Stimulated activated CD4-positive, alpha-beta T cell treated with anti-CD3 and anti-CD28 coated beads, Interleukin-4, amount 100 ng/mL, for 4 hours (primary cell): ENCODE results near the gene LZTS2.
A peak's percentile ranks its signal among the peaks of the same experiment; 100 is the strongest.
"Not testable (repeated sequence)": the region's sequence is repeated elsewhere in the genome, so short reads cannot be mapped to it uniquely, and the experiment has no call there.

Experiments used
- DNase-seq, 2 experiments: peaks; one replicate each; pipeline ENCODE4 v3.0.0-alpha.2; 2020

The LZTS2 gene

GRCh38 chr10:101034404-101034803 lies 34.8 kb downstream of the LZTS2 start:
- DNase-seq = not testable (repeated sequence)

DNA sequence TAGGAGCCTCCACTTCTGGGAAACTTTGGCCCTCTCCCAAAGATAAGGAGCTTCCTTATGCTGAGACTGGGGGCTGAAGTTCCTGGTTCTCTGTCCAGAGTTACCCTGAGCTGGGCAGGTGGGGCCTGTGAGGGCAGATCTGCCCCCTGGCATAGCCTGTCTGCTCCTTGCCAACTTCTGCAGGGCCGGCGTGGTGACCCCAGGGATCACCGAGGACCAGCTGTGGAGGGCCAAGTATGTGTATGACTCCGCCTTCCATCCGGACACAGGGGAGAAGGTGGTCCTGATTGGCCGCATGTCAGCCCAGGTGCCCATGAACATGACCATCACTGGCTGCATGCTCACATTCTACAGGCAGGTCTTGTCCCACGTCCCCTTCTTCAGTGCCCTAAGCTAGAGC lies 35.7 kb downstream of the LZTS2 start:
- DNase-seq = no peak

GRCh38 chr10:101035916-101036702 lies 36.5 kb downstream of the LZTS2 start:
- no peak for DNase-seq

- DNase-seq = no peak
Observed at GRCh38 chr10:101036726-101037125, 37.1 kb downstream of the LZTS2 start.

GRCh38 chr10:101038484-101038883 lies 38.9 kb downstream of the LZTS2 start:
- no peak for DNase-seq

DNA sequence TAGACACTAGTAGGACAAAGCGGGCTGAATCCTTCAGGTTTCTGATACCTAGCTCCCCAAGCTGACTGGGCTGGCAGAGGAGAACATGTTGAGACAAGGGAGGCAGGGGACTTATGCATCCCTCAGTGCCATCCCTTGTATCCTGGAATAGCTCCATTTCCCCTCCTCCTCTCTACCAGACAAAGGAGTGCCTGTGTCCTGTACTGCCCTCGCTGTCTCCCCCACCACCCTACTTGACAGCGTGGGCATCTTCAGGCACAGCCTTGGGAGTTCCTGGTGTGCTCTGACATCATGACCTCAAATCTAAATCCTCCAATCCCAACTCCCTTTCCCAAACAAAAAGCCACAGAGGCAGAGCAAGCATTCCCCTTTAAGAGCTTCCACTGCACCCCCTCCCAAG lies 40.5 kb downstream of the LZTS2 start:
- DNase-seq = no peak

- DNase-seq = no peak
Observed at GRCh38 chr10:101040851-101041250, 41.2 kb downstream of the LZTS2 start.

- DNase-seq = peak; percentile 58 to 74
Observed at GRCh38 chr10:101041252-101041761, 41.7 kb downstream of the LZTS2 start.

DNA sequence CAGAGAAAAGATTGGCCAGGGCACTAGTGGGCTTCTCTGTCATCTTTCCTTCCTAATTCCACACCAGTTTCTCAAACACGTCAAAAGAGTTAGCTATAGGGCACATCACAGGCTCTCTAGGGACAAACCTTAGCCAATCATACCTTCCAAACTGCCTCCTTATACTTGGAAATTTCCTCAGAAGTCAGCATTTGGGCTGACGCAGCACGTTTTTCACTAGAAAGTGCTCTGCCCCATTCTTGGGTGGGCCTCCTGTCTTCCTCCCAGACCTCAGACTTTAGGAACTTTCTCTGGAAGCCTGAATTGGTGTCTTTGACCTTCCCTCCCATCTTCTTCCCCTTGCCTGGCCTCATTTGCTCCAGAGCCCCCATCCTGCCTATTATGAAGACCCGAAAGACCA lies 42.5 kb downstream of the LZTS2 start:
- no peak for DNase-seq

DNA sequence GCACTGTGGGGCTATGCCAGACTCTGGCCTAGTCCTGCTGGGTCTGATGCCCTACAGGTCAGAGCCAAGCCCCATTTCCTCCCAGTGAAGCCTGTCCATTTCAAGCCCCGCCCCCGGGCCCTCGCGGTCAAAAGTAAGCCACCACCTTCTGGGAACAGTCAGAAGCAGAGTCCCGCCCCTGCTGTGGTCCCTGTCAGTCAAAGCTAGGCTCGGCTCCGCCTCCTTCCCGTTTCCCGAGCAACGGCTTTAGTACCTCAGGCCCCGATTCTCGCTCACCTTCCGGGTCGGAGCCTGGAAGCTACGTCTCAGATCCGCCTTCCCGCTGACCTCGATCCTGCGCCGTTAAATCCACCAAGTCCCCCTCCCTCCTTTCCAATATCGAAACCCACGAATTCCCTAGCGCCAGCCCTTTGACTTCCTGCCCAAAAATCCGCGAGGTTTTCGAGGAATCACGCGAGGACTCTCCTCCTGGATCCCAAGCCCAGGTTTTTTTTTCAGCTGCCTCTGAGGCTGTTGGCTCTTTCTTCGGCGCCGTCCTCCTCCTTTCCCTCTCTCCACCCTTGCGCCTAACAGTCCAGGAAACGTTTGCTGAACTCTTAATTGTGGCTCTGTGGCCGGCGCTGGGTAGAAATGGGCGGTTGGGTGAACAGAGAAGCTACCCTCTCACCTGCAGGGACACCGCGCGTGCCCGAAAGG lies 43.2 kb downstream of the LZTS2 start:
- peak; percentile 83 to 84 for DNase-seq

DNA sequence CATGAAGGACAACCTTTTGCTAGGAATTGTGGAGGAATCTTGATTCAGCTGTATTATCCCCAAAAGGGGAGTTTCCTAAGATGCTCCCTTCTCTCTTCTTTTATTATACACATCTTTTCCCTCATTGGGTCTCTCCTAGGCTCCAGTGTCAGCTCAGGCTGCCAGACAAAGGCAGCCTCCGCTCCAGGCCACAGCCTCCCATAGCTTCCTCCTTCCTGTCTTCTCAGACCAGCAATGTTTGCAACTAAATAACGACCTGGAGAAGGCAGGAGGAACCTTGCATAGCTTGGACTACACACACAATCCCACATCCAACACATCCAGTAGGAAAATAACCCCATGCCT lies 43.7 kb downstream of the LZTS2 start:
- DNase-seq = no peak

GRCh38 chr10:101044117-101044516 lies 44.5 kb downstream of the LZTS2 start:
- no peak for DNase-seq

DNA sequence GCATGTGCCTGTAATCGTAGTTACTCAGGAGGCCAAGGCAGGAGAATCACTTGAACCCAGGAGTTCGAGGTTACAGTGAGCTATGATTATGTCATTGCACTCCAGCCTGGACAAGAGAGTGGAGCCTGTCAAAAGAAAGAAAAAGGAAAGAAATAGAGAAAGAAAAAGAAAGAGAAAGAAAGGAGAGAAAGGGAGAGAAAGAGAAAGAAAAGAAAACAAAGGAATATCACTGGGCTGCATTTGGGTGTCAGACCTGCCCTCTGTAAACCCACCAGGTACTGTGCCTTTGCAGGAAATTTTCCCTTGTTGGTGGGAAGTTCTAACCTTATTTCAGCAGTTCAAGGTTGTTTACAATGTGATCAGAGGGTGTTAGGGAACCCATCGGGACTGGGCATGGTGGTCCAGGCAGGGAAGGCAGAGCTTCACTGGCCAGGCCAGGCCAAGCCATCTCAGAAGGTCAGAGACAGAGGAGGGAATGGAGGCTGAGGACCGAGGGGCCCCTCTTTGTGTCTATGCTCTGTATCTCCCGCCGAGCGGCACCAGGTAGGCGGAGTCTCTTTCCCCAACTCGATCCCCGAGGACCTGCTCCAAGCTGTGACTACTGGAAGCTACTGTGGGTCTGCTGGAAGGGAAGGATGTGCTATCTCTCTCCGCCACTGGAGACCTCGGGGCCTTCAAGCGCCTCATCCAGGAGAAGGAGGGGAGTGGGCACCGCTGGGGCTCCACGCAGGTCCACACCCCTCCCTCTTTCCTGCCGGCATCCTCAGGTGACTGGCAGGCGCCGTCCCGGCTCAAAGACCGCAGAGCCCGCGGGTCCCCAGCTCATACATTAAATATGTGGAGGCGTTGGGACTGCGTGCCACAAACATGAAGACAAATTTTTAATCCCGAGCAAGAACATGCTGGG lies 47.0 kb downstream of the LZTS2 start:
- no peak for DNase-seq

DNA sequence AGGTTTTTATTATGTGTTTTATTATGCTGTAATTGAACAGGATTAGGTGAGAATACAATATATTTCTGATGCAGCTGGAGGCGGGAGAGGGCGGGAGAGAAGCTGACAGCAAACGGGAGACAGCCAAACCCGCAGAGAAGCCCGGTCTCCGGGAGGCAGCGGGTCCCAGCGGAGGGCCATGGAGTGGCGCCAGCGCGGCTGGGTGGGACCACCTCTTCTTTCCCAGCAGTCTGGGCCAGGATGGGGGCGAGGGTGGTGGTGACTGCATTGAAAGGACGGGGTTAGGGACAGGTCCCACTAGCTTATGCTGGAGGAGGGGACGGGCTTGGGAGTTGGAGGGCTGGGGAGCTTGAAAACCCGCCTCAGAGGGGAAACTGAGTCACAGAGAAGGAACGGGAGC lies 47.7 kb downstream of the LZTS2 start:
- no peak for DNase-seq

DNA sequence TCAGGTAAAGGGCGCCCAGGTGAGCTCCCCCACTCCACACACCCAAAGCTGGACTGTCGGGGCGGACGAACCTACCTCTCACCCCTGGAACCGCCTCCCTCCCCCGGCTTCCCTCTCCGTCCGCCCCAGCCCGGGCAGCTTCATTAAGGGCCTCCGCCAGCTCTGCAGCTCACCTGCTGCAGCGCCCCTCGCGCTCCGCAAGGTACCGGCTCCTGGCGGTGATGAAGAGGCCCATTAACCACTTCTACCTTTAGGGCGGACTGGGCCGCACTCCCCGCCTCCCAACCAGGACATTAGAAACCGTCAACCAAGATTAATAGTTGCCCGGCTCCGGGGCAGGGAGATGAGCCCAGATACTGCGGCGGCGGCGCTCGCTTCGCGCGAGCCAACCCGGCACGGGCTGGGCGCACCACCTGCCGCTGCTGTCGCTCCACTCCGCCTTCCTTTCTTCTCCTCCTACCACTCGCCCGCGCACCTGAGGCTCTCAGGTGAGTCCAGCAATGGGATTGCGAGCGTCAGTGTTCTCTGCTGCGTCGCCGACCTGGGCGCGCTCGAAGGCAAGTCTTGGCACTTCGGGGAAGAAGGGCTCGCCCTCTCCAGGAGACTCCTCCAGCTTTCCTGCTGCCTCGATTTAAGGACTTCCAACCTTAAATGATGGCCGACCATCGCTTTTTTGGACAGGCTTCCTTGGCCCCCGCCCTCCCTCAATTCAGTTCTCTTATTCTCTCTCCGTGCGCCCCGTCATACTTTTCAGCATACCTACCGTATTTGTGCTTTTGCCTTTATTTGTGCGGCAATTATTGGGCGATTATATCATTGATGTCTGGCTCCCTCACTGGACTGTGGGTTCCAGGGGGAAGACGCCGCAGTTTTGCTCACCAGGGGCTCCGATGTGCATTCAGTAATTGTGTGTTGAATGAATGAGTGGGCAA lies 48.6 kb downstream of the LZTS2 start:
- DNase-seq = no peak

DNA sequence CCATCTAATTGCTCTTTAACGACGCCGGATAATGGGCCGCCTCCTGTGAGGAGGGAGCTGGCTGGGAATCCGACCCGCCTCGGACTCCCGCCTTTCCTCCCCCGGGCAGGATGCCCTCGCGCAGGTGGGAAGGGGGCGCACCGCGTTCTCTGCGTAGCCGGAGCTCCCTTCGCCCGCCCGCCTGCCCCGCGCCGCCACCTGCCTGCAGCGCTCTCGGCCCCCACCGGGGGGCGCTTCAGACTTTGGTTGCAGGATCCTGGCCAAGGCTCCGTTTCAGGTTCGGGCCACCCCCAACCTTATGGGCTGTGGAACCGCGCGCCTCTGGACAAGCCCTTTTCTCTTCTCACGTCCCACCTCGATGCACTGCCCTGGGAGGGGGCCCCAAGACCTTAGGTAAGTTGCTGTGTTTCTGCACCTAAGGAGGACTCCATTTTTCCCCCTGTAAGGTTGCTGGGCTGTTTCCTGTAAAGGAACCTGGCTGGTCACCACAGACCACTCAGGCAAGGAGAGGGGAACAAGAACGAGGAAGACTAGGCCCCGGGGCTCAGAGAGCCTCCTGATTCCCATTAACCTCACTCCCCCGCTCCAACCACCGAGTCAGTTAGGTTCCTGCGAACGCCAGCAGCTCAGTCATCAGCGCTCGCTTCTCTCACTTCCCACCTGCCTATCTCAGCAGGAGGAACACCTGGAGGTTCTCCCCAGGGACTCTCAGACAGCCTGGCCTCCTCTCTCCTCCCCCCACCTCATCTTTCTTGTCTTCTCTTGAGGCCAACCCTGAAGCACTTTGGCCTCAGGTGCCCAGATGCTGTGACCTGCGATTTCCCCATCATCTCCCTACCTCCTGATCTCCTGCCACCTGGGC lies 50.8 kb downstream of the LZTS2 start:
- peak; percentile 66 to 74 for DNase-seq

DNA sequence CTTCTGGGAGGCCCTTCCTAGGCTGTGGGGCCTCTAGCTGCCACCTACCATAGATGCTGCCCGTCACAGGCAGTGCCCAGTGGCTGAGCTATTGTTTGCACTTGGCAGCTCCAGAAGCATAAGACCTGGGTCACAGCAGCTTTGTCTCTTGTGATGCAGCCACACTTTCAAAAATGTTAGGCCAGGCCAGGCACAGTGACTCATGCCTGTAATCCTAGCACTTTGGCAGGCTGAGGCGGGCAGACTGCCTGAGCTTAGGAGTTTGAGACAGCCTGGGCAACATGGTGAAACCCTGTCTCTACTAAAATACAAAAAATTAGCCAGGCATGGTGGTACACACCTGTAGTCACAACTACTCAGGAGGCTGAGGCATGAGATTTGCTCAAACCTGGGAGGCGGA lies 52.7 kb downstream of the LZTS2 start:
- no peak for DNase-seq

GRCh38 chr10:101053516-101053915 lies 53.9 kb downstream of the LZTS2 start:
- no peak for DNase-seq

- no peak for DNase-seq
Observed at GRCh38 chr10:101054351-101054750, 54.7 kb downstream of the LZTS2 start.

DNA sequence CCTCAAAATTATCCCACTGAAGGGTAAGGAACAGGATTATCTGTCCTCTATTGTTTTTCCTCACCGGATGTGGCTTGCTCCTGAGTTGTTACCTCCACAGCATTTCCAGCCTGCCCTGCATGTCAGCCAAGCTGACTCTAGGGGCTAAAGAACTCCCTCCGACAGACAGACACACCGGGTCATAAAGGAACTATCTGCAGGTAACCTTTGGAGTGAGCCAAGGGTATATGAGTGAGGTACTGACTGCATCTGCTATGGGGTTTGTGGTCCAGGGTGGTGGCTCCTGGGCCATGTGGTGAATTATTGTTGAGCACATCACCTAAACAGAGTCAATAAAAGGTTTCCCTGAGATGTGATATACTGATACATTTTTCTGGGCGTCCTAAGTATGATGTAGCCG lies 55.3 kb downstream of the LZTS2 start:
- DNase-seq = no peak

- no peak for DNase-seq
Observed at GRCh38 chr10:101055411-101055810, 55.8 kb downstream of the LZTS2 start.
